Testis (tissue), 2 donors: Measurements from ENCODE around the gene EDN2.

Source experiments
- POLR2A ChIP-seq: fragments of 450-650 bp; IDR thresholded peaks from one replicate; pipeline ENCODE4 v1.6.1; 2017; ENCODE audit warnings: antibody characterized with exemption, mild to moderate bottlenecking, moderate library complexity
- TF ChIP-seq, protein P1 (sequence below), 3 experiments: fragments of 450-650 bp in 2 of 3; fragments of 200-600 bp in 1 of 3; sonication (generic) in 1 of 3; IDR thresholded peaks; one replicate each; pipeline ENCODE4 v1.5.1; 2016 to 2019; ENCODE audit warnings: antibody characterized with exemption in 3 of 3, mild to moderate bottlenecking in 2 of 3, moderate library complexity in 1 of 3

DNA sequence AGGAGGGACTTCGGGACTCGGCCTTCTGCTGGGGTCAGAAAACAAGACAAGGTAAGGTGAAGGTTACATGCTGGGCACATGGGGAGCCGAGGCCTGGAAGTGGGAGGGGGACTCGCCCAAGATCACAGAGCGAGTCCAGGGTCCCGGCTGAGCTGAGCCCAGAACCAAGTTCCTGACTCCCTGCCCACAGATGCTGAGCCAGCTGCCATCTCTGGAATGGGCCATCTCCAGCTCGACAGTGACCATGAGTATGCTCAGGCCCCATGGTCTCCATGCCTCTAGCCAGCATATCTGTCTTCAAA is 26.7 kb upstream of the EDN2 start:
- TF ChIP-seq, protein P1, sequence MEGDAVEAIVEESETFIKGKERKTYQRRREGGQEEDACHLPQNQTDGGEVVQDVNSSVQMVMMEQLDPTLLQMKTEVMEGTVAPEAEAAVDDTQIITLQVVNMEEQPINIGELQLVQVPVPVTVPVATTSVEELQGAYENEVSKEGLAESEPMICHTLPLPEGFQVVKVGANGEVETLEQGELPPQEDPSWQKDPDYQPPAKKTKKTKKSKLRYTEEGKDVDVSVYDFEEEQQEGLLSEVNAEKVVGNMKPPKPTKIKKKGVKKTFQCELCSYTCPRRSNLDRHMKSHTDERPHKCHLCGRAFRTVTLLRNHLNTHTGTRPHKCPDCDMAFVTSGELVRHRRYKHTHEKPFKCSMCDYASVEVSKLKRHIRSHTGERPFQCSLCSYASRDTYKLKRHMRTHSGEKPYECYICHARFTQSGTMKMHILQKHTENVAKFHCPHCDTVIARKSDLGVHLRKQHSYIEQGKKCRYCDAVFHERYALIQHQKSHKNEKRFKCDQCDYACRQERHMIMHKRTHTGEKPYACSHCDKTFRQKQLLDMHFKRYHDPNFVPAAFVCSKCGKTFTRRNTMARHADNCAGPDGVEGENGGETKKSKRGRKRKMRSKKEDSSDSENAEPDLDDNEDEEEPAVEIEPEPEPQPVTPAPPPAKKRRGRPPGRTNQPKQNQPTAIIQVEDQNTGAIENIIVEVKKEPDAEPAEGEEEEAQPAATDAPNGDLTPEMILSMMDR (IDR thresholded peaks at IDR 0.05), result no peak
- no peak for TF ChIP-seq POLR2A
